Loucy (cell line): ENCODE results near the gene MYOT.

Experiments used
- H2AFZ ChIP-seq: fragments of 200-600 bp; sonication (generic); 2 replicates; pipeline ENCODE4 v1.6.0; 2016; ENCODE audit warnings: antibody characterized with exemption, mild to moderate bottlenecking, low read length, moderate library complexity
- H3F3A ChIP-seq: fragments of 200-600 bp; 2 replicates; pipeline ENCODE4 v1.6.0; 2016; ENCODE audit warnings: antibody characterized with exemption, low read depth, mild to moderate bottlenecking
- H3K27me3 ChIP-seq: fragments of 200-600 bp; sonication (generic); 2 replicates; pipeline ENCODE4 v1.6.1; 2014; ENCODE audit warnings: low read length, mild to moderate bottlenecking; ENCODE audit not compliant: insufficient read depth, poor library complexity, severe bottlenecking
- H3K36me3 ChIP-seq: fragments of 200-600 bp; sonication (generic); 2 replicates; pipeline ENCODE4 v1.6.1; 2016; ENCODE audit warnings: low read length; ENCODE audit not compliant: insufficient read depth
- H3K4me1 ChIP-seq: fragments of 200-600 bp; sonication (generic); 2 replicates; pipeline ENCODE4 v1.5.1; 2014; ENCODE audit warnings: low read length, mild to moderate bottlenecking; ENCODE audit not compliant: insufficient read depth, poor library complexity, severe bottlenecking
- H3K4me2 ChIP-seq: fragments of 200-600 bp; sonication (generic); 2 replicates; pipeline ENCODE4 v1.6.0; 2014; ENCODE audit warnings: antibody characterized with exemption, low read length, low read depth, mild to moderate bottlenecking; ENCODE audit not compliant: poor library complexity, severe bottlenecking
- H3K4me3 ChIP-seq: fragments of 200-600 bp; sonication (generic); 2 replicates; pipeline ENCODE4 v1.5.1; 2014; ENCODE audit warnings: low read length, mild to moderate bottlenecking, mixed read lengths; ENCODE audit not compliant: poor library complexity, severe bottlenecking
- H3K79me2 ChIP-seq: fragments of 200-600 bp; sonication (generic); 2 replicates; pipeline ENCODE4 v1.6.1; 2014; ENCODE audit warnings: low read length; ENCODE audit not compliant: insufficient read depth
- H3K9ac ChIP-seq: fragments of 200-600 bp; sonication (generic); 2 replicates; pipeline ENCODE4 v1.6.0; 2014; ENCODE audit warnings: mild to moderate bottlenecking, low read depth, low read length, moderate library complexity; ENCODE audit not compliant: poor library complexity, severe bottlenecking
- H3K9me2 ChIP-seq: fragments of 200-600 bp; sonication (generic); replicated peaks from 2 replicates; pipeline ENCODE4 v1.6.1; 2016; ENCODE audit warnings: low read depth, low read length, mixed read lengths
- H3K9me3 ChIP-seq: fragments of 200-600 bp; sonication (generic); 2 replicates; pipeline ENCODE4 v1.6.1; 2014; ENCODE audit warnings: mild to moderate bottlenecking, antibody characterized with exemption, low read length, low read depth; ENCODE audit not compliant: insufficient read depth
- H4K20me1 ChIP-seq: fragments of 200-600 bp; sonication (generic); 2 replicates; pipeline ENCODE4 v1.6.0; 2014; ENCODE audit warnings: antibody characterized with exemption, low read length, mild to moderate bottlenecking; ENCODE audit not compliant: insufficient read depth, poor library complexity, severe bottlenecking
- CTCF ChIP-seq: fragments of 200-600 bp; sonication (generic); conservative IDR thresholded peaks from 2 replicates; pipeline ENCODE4 v1.5.1; 2014; ENCODE audit warnings: mild to moderate bottlenecking, antibody characterized with exemption, low read length
- EZH2phosphoT487 ChIP-seq: fragments of 200-600 bp; IDR thresholded peaks from 2 replicates; pipeline ENCODE4 v1.6.1; 2018; ENCODE audit warnings: antibody characterized with exemption, mild to moderate bottlenecking, moderate library complexity, borderline replicate concordance

The MYOT gene

DNA sequence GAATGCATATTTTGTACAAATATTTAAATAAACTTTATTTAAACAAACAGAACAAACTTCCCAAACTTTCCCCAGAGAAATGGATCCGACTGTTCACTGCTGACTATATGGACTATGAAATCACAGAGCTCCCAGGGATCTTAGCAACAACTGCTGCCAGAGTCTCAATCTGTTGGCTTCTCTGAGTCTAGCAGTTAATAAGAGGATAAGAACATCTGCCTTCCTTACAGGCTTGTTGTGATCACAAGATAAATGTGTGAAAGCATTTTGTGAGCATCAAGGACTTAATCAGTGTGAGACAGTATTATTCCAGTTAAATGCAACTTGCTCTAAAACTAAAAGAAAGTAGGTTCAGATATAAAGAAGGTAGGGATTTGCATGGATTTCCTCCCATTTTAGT lies 31.4 kb upstream of the MYOT start:
- Histone ChIP-seq H3K9ac (no peak overlapping the region), H3K27me3 (no peaks in the 10 kb centered on the region), H3K4me2 (no peak overlapping the region), H2AFZ (no peak overlapping the region), H3K36me3 (no peaks in the 10 kb centered on the region), H3K4me3 (no peak overlapping the region), H4K20me1 (no peaks in the 10 kb centered on the region), H3K9me2 (no peaks in the 10 kb centered on the region), H3F3A (no peaks in the 10 kb centered on the region), H3K9me3 (no peaks in the 10 kb centered on the region), H3K4me1 (no peaks in the 10 kb centered on the region), H3K79me2 (no peaks in the 10 kb centered on the region)
- no peak for TF ChIP-seq EZH2phosphoT487
- TF ChIP-seq CTCF, result no peak

- no peak overlapping the region for H3K4me2 ChIP-seq
- no peaks in the 10 kb centered on the region for H3K79me2 ChIP-seq
- no peaks in the 10 kb centered on the region for H3K27me3 ChIP-seq
- TF ChIP-seq EZH2phosphoT487 (no peak), CTCF (no peak)
- no peaks in the 10 kb centered on the region for H4K20me1 ChIP-seq
- H3K9ac ChIP-seq, result no peak overlapping the region
- H3F3A ChIP-seq, result no peaks in the 10 kb centered on the region
- H3K36me3 ChIP-seq, result no peaks in the 10 kb centered on the region
- H3K9me3 ChIP-seq, result no peaks in the 10 kb centered on the region
- no peaks in the 10 kb centered on the region for H3K9me2 ChIP-seq
- no peak overlapping the region for H2AFZ ChIP-seq
- H3K4me1 ChIP-seq, result peaks cover 1% of the 10 kb centered on the region
- no peak overlapping the region for H3K4me3 ChIP-seq
Observed at GRCh38 chr5:137836997-137837396, 30.7 kb upstream of the MYOT start.

GRCh38 chr5:137837491-137838394 lies 29.9 kb upstream of the MYOT start:
- Histone ChIP-seq H3K36me3 (no peaks in the 10 kb centered on the region), H4K20me1 (no peaks in the 10 kb centered on the region), H2AFZ (no peak overlapping the region), H3K4me1 (peaks cover 8% of the 10 kb centered on the region), H3K9me2 (no peaks in the 10 kb centered on the region), H3K9me3 (no peaks in the 10 kb centered on the region), H3F3A (no peaks in the 10 kb centered on the region), H3K79me2 (no peaks in the 10 kb centered on the region), H3K27me3 (no peaks in the 10 kb centered on the region), H3K4me3 (no peak overlapping the region), H3K4me2 (no peak overlapping the region), H3K9ac (no peak overlapping the region)
- TF ChIP-seq EZH2phosphoT487 (no peak), CTCF (no peak)
